Activated CD8-positive, alpha-beta T cell treated with anti-CD3 and anti-CD28 coated beads, Interleukin-2, amount 10 ng/mL, durations not matched to agents 7 days and 5 days (primary cell): ENCODE results near the gene ZNF609. TPM values are rescaled to one million over a fixed set of nuclear protein-coding genes. Genes with fewer than 3 reads are reported as not detected.

Experiments used
- ATAC-seq: fragments of 150-1000 bp; cut with Tn5 transposase; one replicate; pipeline ENCODE4 v1.10.0; 2021; ENCODE audit warnings: moderate library complexity
- CTCF ChIA-PET: fragments of 350-600 bp; sonication (Branson Sonifier 250); formaldehyde crosslinking; loops from one replicate; lab custom pipeline; 2021; ENCODE audit warnings: antibody characterized with exemption; lab: Charles Lee
- POLR2A ChIA-PET: fragments of 350-600 bp; sonication (Branson Sonifier 250); formaldehyde crosslinking; loops from one replicate; lab custom pipeline; 2021; ENCODE audit warnings: antibody characterized with exemption; lab: Charles Lee
- DNase-seq: peaks from one replicate; pipeline ENCODE4 v3.0.0-alpha.2; 2020
- H3K27ac Mint-ChIP-seq: one replicate; pipeline ENCODE4 v1.8.0; 2021; ENCODE audit warnings: mild to moderate bottlenecking, mixed read lengths
- H3K27me3 Mint-ChIP-seq: one replicate; pipeline ENCODE4 v1.8.0; 2021; ENCODE audit warnings: low read depth, mixed read lengths
- H3K36me3 Mint-ChIP-seq: one replicate; pipeline ENCODE4 v1.8.0; 2021; ENCODE audit warnings: low read depth, mixed read lengths
- H3K4me1 Mint-ChIP-seq: one replicate; pipeline ENCODE4 v1.8.0; 2021; ENCODE audit warnings: low read depth, mixed read lengths
- H3K4me3 Mint-ChIP-seq: one replicate; pipeline ENCODE4 v1.8.0; 2021; ENCODE audit warnings: mild to moderate bottlenecking, mixed read lengths
- H3K9me3 Mint-ChIP-seq: one replicate; pipeline ENCODE4 v1.8.0; 2022; ENCODE audit warnings: mixed read lengths; ENCODE audit not compliant: insufficient read depth
- total RNA-seq, 2 experiments: library from RNA; stranded (reverse); gene quantifications; one replicate each; pipeline ENCODE4 v1.2.3, GENCODE V29; 2021

ZNF609 gene
- total RNA-seq, 2 experiments from 2014 or later = 39.9 to 40.5 TPM

DNA sequence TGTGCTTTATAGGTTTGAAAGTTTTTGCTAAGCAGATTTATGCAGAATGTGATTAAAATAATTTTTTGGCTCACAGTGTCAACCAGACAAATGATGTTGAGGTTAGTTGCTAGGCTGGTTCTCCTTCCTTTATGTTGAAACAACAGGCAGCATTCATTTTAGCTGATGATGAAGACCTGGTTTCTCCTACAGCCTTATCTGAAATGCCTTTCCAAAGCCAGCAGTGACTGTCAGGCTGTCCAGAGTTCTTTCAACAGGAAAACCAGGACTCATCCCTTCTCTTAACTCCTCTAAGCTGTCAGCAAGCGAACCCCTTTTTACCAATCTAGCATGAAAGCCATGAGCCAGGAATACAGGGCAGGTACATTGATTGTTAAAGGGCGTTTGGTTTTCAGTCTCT, 84.1 kb downstream of the ZNF609 start:
- Mint-ChIP-seq H3K4me3 (no peak overlapping the region), H3K9me3 (no peaks in the 10 kb centered on the region), H3K36me3 (peaks cover 12% of the 10 kb centered on the region), H3K27me3 (no peaks in the 10 kb centered on the region), H3K4me1 (peaks cover 7% of the 10 kb centered on the region), H3K27ac (no peak overlapping the region)
- ChIA-PET CTCF (no interaction called here), POLR2A (no interaction called here)
- ATAC-seq (no peak), DNase-seq (no peak)

DNA sequence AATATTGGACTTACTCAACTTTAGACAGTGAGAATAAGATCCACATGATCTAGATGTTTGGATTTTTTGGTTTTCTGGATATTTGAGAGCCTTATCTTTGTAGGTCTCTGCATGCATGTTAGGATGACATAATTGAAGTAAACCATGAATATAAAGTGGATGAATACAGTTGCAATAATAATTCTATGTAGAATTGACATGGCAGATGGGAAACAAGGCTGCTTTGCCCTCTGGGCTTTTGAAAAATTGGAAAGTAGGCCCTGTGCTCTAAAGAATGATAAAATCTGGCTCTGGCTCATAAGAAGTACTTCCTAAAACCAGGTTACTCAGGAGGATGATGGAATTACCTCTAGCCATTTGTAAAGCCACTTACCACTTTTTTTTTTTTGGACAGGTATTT, 86.9 kb downstream of the ZNF609 start:
- no peaks in the 10 kb centered on the region for H3K9me3 Mint-ChIP-seq
- DNase-seq (no peak), ATAC-seq (no peak)
- no peak overlapping the region for H3K27ac Mint-ChIP-seq
- H3K27me3 Mint-ChIP-seq = no peaks in the 10 kb centered on the region
- H3K4me3 Mint-ChIP-seq = no peak overlapping the region
- POLR2A ChIA-PET = no interaction called here
- H3K36me3 Mint-ChIP-seq = peaks cover 14% of the 10 kb centered on the region
- CTCF ChIA-PET = interaction anchor here (1.6 kb wide), 1 partner anchor 106 kb away, joined by 3 read pairs; no protein-coding TSS in a partner anchor
- H3K4me1 Mint-ChIP-seq = peaks cover 5% of the 10 kb centered on the region

DNA sequence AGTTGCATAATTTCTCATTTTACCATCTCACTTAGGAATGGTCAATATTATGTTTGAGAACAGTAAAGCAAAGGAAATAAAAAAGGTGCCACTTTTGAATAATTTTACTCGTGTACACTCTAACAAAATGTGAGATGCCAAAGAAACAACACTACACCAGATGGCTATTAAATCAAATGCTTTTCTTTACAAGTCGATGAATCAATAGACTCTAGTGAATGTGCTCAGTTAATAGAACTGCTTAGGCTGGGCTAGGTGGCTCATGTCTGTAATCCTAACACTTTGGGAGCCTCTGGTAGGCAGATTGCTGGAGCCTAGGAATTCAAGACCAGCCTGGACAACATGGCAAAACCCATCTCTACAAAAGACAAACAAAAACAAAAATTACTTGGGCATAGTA, 87.9 kb downstream of the ZNF609 start:
- POLR2A ChIA-PET = no interaction called here
- H3K27me3 Mint-ChIP-seq = no peaks in the 10 kb centered on the region
- DNase-seq (no peak), ATAC-seq (no peak)
- CTCF ChIA-PET = interaction anchor here (1.6 kb wide), 1 partner anchor 105 kb away, joined by 3 read pairs; no protein-coding TSS in a partner anchor
- H3K4me3 Mint-ChIP-seq = no peak overlapping the region
- no peak overlapping the region for H3K27ac Mint-ChIP-seq
- peaks cover 5% of the 10 kb centered on the region for H3K4me1 Mint-ChIP-seq
- H3K9me3 Mint-ChIP-seq = no peaks in the 10 kb centered on the region
- peaks cover 14% of the 10 kb centered on the region for H3K36me3 Mint-ChIP-seq

DNA sequence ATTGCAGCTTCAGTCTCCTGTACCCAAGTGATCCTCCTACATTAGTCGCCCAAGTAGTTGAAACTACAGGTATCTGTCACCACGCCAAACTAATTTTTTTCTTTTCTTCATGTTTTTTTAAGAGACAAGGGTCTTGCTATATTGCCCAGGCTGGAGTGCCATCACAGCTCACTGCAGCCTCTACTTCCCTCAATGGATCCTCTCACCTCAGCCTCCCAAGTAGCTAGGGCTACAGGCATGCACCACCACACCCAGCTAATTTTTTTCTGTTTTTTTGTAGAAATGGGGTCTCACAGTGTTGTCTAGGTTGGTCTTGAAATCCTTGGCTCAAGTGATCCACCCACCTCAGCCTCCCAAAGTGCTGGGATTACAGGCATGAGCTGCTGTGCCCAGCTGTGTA, 89.5 kb downstream of the ZNF609 start:
- Mint-ChIP-seq H3K4me1 (peaks cover 3% of the 10 kb centered on the region), H3K27me3 (no peaks in the 10 kb centered on the region), H3K27ac (no peak overlapping the region), H3K4me3 (no peak overlapping the region), H3K9me3 (no peaks in the 10 kb centered on the region), H3K36me3 (peaks cover 14% of the 10 kb centered on the region)
- no peak for ATAC-seq
- DNase-seq = no peak
- CTCF ChIA-PET = no interaction called here
- POLR2A ChIA-PET = no interaction called here

DNA sequence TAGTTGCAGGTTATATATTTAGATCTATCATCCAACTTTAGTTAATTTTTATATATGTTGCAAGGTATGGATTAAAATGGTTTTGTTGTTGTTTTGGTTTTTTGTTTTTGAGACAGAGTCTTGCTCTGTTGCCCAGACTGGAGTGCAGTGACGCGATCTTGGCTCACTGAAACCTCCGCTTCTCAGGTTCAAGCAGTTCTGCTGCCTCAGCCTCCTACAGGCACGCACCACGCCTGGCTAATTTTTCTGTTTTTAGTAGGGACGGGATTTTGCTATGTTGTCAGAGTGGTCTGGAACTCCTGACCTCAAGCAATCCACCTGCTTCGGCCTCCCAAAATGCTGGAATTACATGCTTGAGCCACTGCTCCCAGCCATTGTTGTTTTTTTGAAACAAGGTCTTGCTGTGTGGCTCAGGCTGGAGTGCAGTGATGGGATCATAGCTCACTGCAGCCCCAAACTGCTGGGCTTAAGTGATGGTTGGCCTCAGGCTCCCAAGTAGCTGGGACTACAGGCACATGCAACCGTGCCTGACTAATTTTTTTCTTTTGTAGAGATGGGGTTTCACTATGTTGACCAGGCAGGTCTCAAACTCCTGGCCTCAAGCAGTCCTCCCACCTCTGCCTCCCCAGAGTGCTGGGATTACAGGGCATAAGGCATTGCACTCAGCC, 92.0 kb downstream of the ZNF609 start:
- Mint-ChIP-seq H3K27me3 (no peaks in the 10 kb centered on the region), H3K4me3 (no peak overlapping the region), H3K4me1 (peaks cover 4% of the 10 kb centered on the region), H3K36me3 (peaks cover 6% of the 10 kb centered on the region), H3K9me3 (no peaks in the 10 kb centered on the region), H3K27ac (no peak overlapping the region)
- ATAC-seq (no peak), DNase-seq (no peak)
- CTCF ChIA-PET = no interaction called here
- POLR2A ChIA-PET = no interaction called here

DNA sequence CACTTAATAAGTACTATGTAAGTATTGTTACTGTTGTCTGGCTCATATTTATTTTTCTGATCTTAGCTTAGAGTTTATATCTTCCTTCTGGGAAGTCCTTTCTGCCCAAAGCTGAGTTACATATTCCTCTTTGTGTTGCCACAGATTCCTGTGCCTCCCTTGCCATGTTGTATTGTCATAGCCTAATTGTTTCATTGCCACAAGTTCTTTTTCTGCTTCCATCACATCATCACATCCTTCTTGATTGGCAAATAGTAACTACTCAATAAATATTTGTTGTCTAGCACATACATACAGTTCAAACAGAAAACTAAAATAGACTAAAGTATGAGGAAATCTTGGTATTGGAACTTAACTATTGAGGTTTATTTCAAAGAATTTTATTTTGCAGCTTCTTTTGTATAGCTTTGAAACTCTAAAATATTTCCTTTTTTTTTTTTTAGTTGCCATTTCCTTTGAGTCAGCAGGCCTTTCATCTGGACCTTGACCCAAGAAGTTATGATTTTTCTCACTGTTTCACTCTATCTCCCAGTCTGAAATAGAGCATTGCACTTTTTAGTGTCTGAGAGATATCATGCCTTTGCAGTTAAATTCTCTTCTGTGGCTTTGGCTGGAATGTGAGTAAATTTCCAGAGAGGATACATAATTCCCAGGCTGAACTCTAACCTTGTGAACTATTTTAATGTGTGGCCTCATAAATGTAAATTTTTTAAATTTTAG, 98.2 kb downstream of the ZNF609 start:
- ChIA-PET POLR2A (interaction anchor here (0.6 kb wide), 1 partner anchor 507 kb away, joined by 4 read pairs; no protein-coding TSS in a partner anchor), CTCF (interaction anchor here (0.9 to 1.5 kb wide), 2 partner anchors 51 to 169 kb away, joined by 3 read pairs; no protein-coding TSS in a partner anchor)
- DNase-seq (no peak), ATAC-seq (no peak)
- Mint-ChIP-seq H3K27ac (no peak overlapping the region), H3K9me3 (no peaks in the 10 kb centered on the region), H3K4me3 (no peak overlapping the region), H3K4me1 (peaks cover 17% of the 10 kb centered on the region), H3K27me3 (no peaks in the 10 kb centered on the region), H3K36me3 (peaks cover 15% of the 10 kb centered on the region)

DNA sequence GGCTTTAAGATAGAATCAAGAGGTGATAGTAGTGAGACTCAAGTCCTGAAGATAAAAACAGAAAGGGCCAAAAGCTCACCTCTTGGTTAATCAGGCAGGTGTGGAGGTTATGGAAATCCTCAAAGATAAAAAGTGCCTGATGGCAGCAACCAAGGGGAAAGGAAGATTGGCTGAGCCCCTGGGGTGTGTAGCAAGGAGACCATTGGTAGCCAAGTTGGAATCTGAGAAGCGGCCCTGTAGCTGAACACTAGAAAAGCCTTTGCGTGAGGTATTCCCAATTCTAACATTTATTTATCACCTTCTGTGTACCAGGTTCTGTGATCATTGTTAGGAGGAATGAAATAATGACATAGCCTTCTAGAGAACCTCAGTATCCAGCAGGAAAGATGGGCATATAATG, 98.9 kb downstream of the ZNF609 start:
- ATAC-seq (no peak), DNase-seq (no peak)
- Mint-ChIP-seq H3K27ac (no peak overlapping the region), H3K36me3 (peaks cover 18% of the 10 kb centered on the region), H3K4me1 (peaks cover 19% of the 10 kb centered on the region), H3K9me3 (no peaks in the 10 kb centered on the region), H3K27me3 (no peaks in the 10 kb centered on the region), H3K4me3 (no peak overlapping the region)
- ChIA-PET CTCF (interaction anchor here (1.5 kb wide), 1 partner anchor 168 kb away, joined by 3 read pairs; no protein-coding TSS in a partner anchor), POLR2A (no interaction called here)

DNA sequence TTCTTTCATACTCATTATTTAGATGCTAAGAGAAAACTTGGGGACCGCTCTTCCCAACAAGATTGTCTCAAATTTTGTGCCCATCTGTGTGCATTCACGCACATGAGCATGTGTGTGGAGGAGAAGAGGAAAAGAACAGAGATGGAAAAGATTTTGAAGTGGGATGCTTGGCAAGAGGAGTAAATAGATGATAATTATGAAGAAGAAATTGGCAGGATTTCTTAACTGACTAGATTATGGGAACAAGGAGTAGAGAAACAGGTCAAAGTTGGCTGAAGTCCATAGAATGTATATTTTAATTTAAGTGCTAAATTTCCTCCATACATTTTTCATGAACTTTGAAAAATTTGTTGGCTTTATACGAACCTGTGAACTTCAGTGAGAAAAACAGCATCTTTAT, 100.1 kb downstream of the ZNF609 start:
- Mint-ChIP-seq H3K27ac (no peak overlapping the region), H3K36me3 (peaks cover 23% of the 10 kb centered on the region), H3K27me3 (no peaks in the 10 kb centered on the region), H3K4me3 (no peak overlapping the region), H3K9me3 (no peaks in the 10 kb centered on the region), H3K4me1 (peaks cover 22% of the 10 kb centered on the region)
- ChIA-PET POLR2A (no interaction called here), CTCF (no interaction called here)
- ATAC-seq (no peak), DNase-seq (no peak)

DNA sequence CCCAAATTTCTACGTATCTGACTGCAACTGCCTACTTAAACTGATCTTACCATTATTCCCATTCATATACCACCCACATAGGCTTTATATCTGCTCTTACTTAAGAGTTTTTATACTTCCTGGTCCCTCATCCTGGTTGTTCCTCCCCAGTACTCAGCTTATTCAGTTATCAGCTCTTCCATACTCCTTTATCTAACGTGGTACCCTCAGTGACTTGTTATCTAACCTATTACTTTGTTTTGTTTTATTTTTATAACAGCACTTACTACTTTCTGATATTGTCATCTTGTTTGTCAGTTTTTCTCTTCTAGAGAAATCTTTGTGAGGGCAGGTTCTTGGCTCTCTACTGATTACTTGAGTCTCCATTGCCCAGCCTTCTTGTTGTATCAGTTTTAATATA, 100.6 kb downstream of the ZNF609 start:
- Mint-ChIP-seq H3K36me3 (peaks cover 23% of the 10 kb centered on the region), H3K4me3 (no peak overlapping the region), H3K27ac (no peak overlapping the region), H3K4me1 (peaks cover 22% of the 10 kb centered on the region), H3K9me3 (no peaks in the 10 kb centered on the region), H3K27me3 (no peaks in the 10 kb centered on the region)
- ATAC-seq (no peak), DNase-seq (no peak)
- ChIA-PET POLR2A (no interaction called here), CTCF (no interaction called here)

DNA sequence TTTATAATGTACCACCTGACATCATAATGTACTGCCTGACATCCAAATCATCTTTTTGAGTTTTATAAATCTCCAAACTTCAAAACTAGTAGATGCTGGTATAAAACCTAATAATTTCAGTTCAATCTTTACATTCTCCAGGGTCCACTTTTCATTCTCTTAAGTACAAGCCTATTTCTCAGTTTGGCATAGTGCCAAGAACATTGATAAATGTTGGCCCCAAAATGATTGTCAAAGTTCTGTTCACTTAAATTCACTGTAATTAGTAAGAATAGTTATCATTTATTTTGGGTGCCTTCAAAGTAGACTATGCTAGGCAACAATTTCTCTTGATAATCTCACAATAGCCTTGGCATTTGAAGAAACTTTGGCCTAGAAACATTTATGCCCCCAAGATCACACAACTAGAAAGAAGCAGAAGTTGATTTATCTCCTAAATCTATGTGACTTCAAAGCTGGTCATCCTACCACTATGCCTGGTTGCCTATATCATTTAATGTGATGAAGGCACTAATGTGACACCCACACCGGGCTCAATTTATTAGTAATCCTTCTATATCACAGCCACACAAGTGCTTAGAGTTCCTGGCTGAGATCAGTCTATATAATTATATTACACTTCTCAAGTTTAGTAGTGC, 101.7 kb downstream of the ZNF609 start:
- ChIA-PET CTCF (no interaction called here), POLR2A (interaction anchor here (0.5 kb wide), 1 partner anchor 131 kb away, joined by 5 read pairs; no protein-coding TSS in a partner anchor)
- Mint-ChIP-seq H3K4me3 (no peak overlapping the region), H3K4me1 (peaks cover 25% of the 10 kb centered on the region), H3K27me3 (no peaks in the 10 kb centered on the region), H3K27ac (no peak overlapping the region), H3K9me3 (no peaks in the 10 kb centered on the region), H3K36me3 (peaks cover 23% of the 10 kb centered on the region)
- ATAC-seq (no peak), DNase-seq (no peak)

DNA sequence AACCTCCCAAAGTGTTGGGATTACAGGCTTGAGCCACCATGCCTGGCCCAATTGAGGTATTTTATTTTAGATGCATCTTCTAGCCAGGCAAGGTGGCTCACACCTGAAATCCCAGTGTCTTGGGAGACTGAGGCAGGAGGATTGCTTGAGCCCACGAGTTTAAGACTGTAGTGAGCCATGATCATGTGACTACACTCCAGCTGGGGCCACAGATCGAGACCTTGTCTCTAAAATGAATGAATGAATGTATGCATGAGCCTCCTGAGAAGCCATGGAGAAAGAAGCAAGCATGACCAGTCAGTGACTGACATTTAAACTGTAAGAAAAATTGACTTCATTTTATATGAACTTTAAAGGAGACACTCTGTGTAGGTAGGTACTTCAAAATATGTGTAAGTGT, 105.7 kb downstream of the ZNF609 start:
- Mint-ChIP-seq H3K4me3 (no peak overlapping the region), H3K36me3 (peaks cover 25% of the 10 kb centered on the region), H3K9me3 (no peaks in the 10 kb centered on the region), H3K27me3 (no peaks in the 10 kb centered on the region), H3K4me1 (peaks cover 30% of the 10 kb centered on the region), H3K27ac (no peak overlapping the region)
- ChIA-PET CTCF (no interaction called here), POLR2A (no interaction called here)
- no peak for ATAC-seq
- no peak for DNase-seq
